Measurements from ENCODE around the gene CPT2.
A peak's percentile ranks its signal among the peaks of the same experiment; 100 is the strongest.

Gene CPT2

DNA sequence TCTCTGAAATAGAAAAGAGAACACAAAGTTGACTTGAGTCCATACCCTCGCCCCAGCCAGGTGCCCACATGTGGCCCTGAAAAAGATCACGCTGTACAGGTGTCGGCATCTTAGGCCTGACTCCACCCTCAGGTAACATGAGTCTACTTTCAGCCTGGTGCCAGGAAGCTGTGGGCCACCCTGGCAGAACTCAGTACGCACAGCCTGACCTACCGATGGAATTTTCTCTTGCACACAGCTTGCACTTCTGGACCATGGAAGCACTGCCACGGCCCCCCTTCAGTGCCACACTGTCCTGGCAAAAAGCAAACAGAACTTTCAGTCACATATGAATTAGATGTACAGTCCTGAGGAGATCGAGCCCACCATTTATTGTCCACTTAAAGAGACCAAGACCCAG lies 21.6 kb downstream of the CPT2 start:
- no peak for DNase-seq (ENCODE audit: low read depth)

DNA sequence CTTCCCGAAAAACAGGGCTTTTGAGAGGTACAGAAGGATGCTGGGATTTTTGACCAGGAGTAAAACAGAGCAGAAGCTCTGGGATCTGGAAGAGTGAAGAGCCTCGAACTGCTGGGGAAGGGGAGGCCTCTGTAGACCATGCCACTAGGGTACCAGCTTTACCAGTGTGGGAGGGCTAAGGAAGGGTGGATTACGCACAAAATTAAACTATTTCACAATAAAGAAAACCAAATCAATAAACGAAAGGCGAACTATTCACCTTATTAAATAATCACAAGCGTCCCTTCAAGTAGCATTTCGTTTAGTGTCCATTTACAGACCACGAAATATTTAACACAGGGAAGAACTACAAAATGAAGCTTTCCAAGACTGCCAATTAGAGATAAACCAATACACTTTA lies 23.1 kb downstream of the CPT2 start:
- no peak for DNase-seq (ENCODE audit: low read depth)

DNA sequence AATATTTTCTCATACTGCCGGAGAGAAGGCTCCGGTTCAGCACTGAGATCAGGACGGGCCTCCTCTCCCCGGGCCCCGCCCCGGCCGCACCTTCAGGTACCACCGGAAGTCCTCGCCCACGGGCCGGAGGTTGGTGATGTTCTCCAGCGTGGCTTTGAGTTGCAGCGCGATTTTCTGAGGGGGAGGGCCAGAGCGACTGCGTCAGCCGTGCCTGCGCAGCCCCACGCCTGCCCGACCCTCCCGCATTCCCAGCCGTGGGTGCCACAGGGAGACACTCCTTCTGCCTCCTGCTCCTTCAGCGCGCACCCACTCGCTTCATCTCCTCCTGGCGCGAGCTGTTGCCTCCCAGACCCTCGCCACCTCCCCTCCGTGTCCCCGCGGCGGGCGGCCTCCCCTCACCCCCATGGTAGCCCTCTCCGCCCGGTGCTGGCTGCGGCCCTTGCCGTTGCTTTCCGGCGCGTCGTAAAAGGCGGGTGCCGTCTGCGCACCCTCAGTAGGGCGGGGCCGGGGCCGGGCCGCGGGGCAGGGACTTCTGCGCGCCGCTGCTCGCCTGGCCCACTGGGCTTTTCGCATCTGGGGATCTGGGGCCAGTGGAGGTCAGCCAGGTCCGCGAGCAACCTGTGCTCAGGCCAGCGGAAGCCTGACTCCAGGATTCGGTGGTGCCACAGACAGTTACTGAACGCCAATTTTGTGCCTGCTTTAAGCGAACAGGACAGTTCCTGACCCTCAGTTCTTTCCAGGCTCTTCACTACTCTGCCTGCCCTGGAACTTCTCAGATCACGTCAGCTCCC lies 23.7 kb downstream of the CPT2 start, which contains the start of gene CZIB:
Gene CZIB (minus strand): TSS at position 464 of the 791 bp plus-strand sequence. CDS start 59 bp downstream, at position 405.
- DNase-seq (ENCODE audit: low read depth) = peak; percentile 93

DNA sequence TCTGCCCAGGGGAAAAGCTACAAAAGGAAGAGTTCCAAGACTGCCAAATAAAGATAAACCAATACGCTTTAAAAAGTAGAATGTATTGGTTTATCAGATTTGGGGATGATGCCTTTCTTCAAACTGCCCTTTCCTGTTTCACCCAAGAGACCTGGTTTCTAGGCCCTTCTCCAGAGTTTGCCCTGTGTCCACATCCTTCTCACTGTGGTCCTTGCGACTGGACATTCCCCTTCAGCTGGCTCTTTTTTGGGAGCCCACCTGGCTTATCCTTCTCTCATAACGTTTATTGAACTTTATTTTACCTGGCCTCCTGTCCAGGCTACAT lies 24.3 kb downstream of the CPT2 start:
- DNase-seq (ENCODE audit: low read depth) = no peak

DNA sequence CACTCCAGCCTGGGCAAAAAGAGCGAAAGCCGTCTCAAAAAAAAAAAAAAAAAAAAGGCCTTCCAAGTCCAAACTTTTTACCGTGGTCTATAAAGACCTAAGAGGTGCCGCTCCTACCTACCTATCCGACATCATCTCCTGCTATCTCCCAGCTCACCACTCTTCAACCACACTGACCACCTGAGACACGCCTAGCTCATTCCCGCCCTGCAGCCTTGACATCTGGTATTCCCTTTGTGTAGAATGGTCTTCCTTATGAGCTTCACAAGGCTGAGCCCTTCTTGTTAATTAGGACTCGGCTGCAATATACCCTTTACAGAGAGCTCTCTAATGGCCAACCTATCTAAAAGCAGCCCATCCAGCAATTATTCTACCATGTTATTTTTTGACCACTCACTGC lies 41.0 kb downstream of the CPT2 start:
- DNase-seq (ENCODE audit: low read depth) = no peak

DNA sequence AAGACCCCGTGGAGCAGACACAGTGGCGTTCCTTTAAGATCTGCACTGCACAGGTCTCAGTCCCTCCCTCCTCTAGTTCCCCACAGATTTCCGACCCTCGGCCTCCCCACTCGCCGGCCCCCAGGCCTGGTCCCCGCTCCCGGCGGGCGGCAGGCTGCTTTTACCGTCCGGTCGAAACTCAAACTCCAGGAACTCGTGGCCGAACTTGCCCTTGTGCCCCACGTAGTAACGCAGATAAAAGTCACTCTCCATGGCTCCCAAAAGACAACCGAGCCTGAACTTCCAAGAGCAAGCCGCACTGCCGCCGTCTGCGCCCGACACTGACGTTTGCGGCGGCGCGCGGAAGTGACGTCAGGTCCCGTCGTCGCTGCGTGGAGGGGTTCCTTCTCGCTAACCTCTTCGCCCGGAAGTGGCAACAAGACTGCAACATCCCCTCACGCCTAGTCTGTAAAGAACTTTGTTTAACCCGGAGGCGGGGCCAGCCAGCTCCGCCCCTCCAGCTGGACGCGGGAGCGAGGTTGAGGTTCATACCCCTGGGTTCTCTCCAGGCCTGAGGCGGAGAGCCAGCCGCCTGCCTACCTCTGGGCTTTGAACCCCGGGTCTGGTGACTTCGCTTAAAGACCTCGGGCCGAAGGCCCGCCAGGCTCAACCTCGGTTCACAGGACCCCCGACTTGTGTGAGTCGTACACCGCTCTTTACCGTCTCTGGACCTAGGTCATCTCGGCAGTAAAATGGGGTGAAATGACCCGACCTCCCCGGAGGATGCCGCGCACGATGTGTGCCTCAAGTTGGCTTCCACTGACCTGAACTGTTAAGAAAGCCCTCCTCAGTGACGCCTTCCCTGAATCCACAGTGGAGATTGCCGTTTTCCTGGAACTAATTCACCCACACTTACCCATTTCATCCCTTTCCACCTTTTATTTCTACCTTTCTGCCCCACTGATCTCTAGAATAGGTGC lies 41.9 kb downstream of the CPT2 start, which contains the start of gene MAGOH:
Gene MAGOH (minus strand): TSS at position 322 of the 959 bp plus-strand sequence. CDS start 70 bp downstream, at position 252.
- peak; percentile 92 for DNase-seq (ENCODE audit: low read depth)

DNA sequence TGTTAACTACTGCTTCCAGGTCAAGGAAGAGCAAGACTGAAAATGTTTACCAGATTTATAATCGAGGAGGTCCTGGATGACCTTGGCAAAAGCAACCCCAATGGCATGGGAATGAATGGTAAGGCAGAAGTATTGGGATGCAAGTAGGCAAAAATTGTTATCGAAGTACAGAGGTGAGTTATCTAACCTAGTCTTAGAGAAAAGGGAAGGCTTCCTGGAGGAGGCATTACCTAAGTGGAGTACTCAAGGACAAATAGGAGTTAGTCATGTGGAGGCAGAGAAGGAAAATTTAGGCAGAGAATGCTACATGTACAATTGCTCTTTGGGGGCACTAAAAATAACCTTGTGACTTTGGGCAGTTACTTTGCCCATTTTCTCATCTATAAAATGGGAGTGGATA lies 45.2 kb downstream of the CPT2 start:
- DNase-seq (ENCODE audit: low read depth) = no peak

DNA sequence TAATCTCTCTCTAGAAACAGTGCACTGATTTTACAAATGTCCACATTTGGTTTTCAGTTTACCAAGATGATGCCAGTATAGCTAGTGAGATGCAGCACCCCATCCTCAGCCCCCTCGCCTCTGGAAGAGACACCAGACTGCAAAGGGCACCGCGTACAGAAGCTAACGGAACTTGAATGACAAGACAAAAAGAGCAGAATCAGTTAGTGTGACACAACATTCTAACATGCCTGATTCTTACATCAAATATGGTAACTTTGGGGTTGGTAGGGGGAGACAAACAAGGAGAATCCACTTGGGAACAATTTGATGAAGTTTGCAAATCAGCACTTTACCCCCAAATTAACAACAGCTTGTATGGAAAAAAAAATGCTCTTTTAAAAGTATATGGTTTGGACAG lies 45.8 kb downstream of the CPT2 start:
- no peak for DNase-seq (ENCODE audit: low read depth)

DNA sequence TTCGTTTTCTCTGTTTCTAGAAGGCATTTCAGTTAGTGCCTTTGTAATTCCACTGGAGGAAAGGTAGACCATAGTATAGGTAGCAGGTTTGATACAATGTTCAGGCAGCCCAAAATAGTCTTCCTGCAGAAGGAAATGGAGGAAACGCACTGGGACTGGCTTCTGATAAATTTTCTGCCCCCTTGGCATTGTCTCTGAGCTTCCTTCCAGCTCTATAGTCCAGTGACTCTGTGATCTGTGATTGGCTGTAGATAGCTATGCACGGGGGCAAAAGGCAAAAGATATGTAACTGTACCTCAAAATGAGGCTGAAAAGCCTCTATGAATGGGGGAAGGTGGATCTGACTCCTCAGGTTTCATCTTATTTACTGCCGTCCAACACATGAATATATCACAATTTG lies 47.5 kb downstream of the CPT2 start:
- no peak for DNase-seq (ENCODE audit: low read depth)

DNA sequence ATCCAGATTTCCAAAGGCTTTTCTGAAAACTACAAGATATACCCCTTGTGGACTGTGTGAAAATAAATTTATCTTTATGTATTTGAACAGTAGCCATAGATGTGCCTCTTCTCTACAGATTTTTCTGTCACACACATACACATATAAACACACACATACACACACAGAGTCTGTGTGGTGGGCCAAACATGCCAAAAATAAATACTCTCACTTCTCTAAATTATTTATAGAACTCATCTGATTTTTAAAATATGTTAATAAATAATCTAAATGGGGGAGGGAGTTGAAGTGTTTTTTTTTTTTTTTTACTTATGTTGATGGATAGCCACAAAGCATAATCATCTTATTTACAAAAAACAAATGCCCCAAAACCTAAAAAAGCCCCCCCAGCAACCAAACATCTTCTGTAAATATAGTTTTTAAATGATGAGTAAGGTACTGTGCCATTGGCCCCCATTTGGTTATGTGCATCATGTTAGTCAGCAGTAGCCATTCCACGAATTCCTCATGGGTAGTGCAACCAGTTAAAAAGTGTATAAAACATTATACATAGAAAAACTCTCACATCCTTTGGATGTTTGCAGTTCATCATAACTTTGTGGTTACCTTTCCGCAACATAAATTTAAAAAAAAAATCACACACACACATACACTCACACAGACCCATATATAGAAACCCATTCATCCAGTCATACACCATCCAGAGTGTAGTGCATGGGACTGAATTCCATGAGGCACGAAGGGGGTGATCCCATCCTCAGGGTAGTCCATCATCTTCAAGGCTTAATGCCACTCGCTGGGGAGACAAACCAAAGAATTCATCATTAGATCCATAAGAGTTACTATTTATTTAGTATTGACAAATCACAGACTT lies 49.9 kb downstream of the CPT2 start:
- DNase-seq (ENCODE audit: low read depth) = no peak

DNA sequence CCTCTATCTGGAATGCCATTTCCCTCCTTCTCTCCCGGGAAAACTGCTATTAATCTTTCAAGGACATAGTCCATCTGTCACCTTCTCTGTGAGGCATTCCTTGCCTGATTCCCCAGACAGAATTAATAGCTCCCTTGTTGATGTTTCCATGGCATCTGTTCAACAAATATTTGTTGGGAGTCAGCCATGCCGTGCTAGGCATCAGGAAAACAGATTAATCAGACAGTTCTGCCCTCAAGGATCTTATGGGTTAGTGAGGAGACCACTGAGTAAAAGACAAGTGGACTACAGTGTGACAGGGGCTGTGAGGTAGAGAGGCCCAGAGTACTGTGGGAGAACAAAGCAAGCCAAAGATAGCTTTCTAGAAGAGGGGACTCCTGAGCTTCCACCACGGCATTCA lies 53.1 kb downstream of the CPT2 start:
- DNase-seq (ENCODE audit: low read depth) = no peak

DNA sequence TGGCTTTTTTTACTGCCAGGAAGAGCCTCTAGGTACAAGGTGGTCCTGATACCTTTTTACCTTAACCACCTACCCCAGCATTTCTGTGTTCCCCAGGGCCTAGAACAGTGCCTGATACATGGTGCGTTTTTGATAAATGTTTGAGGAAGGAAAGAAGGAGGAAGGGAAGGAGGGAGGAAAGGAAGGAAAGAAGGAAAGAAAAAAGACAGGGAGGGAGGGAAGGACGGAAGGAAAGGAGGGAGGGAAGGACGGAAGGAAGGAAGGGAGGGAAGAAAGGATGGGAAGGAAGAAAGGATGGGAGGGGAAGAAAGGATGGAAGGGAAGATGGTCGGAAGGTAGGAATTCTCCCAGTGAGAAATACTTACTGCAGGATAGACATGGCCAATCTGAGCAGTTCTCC lies 53.7 kb downstream of the CPT2 start:
- DNase-seq (ENCODE audit: low read depth) = no peak

DNA sequence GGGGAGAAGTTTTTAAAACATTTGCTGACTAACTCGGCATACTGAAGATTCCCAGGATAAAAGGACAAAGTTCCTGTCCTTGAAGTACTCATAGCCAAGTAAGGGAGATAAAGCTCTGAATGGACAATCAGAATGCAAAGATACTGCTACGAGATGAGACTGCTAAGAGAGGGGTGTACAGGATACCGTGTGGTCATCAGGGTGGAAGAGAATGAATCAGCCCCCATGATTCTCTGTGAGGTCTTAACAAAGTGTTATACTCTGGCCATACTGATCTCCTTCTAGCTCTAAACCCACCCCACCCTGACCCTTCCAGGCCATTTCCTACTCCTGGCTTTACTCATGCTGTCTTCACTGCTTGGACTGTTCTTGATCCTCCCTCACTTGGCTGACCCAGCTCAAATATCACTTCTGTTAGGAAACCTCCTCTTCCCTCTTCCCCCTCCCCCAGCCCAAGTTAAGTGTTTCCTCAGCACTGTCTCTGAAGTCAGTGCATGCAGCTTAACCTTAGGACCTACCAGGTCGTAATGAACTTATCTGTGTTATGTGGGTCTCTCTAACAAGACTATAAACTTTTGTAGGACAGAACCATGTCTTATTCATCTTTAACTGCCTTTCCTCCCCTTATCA lies 57.5 kb downstream of the CPT2 start:
- no peak for DNase-seq (ENCODE audit: low read depth)

DNA sequence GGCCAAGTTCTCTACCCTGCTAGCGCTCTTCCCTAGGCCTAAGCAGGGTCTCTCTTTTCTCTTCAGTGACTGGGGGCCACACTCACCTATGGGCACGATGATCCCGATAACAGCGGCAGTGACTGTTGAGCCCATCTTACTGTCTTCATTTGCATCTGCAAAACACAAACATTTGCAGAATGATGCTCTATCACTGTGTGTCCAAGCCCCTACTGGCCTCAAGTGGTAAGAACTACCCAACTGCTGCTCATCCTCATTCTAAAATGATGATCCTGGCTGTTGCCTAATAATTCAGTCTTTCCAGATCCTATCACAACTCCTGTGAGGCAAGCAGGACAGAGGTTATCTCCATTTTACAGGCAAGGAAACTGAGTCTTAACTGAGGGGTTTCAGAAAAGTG lies 58.4 kb downstream of the CPT2 start:
- no peak for DNase-seq (ENCODE audit: low read depth)

DNA sequence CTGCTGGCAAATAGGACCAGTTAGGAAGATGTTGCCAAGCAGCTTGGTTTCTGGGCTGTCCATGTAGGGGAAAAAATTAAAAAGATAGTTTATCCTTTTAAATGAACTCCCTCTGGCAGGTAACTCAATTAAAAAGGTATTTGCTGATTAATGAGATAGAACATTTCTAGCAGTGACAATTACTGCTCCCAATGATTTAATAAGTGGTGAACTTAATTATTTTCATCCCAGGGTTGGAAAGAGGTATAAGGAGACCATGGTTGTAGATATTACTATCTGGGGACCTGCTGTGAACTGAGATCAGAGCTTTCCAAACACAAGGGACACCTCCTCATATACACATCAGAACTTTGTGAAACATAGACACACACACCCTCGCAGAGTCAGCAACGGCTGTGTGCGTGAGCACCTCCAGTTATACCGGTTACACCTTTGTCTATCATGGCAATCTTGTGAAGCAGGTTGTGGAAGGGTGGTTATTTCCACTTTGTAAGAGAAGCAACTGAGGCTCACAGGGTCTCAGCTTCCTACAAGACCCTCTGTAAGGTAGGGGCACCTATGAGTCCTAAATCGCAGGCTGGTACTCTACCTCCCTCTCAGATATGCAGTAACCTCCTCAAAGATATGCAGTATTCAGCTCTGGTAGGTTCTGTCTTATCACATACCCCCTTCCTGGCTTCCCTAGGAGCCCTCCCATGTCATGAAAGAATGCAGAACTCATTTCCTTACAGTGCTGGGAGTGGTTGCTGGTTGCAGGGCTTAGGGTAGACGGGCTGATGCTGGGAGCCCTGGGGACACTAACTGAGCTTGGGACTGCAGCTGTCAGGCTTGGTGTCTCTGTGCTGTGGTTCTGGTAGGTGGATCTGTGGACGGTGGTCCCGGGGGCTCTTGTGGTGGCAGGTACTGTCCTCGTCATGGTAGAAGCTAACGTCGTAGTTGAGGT lies 60.2 kb downstream of the CPT2 start:
- no peak for DNase-seq (ENCODE audit: low read depth)

DNA sequence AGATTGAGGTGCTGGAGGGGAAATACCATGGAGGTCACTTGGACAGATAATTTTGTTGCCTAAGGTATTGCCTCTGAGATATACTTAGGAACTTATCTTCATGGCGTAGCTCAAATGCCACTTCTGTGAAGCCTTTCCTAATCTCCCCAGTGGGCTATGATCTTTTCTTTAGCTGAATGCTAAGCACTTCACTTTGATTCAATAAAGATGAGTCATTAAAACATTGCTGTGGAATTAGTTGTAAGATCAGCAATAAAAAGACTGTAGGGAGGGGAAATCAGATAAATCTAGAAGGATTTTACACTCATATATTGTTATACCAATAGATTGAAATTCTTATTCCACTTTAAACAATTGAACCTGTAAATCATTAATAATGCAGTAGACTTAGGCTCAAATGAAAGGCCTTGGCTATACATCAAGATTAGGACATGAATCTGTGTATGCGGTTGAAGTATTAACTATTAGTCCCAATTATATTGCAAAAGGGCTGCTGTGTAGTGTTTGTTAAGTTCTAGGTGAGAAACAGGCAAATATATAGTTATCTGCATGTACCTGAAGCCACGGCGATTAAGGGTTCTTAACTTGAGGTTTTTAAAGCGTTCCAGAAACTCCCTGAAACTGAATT lies 60.9 kb downstream of the CPT2 start:
- no peak for DNase-seq (ENCODE audit: low read depth)

DNA sequence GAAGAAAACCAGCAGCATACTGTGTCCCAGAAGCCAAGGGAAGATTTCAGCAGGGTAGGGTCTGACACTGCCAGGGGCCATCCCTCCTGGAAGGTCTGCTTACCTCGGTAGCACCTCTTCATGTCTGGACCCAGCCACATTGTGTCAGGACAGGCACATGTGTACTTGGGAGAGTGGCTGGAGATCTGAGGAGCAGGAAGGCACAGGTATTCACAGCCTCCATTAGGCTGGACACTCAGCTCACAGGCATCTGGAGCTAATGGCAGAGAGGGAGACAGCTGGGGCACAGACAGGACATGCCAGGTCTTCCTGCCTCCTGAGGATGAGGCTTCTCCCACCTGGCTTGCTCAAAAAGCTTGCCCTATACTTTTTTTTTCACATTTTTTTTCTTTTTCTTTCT lies 61.6 kb downstream of the CPT2 start:
- DNase-seq (ENCODE audit: low read depth) = no peak

DNA sequence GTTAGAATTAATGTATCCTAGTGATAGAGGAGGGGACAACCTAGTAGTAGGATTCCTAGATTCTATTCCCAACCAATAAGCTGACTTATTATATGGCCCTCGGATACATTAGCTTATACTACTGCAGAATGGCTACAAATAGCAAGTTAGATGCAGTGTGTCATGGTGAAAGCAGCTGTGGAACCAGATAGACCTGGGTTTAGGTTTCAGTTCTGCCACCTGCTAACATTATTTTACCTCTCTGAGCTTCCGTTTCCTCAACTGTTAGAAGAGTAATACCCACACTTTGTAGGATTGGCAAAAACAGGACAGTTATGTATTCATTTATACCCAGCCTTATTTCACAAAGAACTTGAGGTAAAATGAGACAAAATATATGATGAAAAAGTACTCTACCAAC lies 63.3 kb downstream of the CPT2 start:
- DNase-seq (ENCODE audit: low read depth) = no peak

DNA sequence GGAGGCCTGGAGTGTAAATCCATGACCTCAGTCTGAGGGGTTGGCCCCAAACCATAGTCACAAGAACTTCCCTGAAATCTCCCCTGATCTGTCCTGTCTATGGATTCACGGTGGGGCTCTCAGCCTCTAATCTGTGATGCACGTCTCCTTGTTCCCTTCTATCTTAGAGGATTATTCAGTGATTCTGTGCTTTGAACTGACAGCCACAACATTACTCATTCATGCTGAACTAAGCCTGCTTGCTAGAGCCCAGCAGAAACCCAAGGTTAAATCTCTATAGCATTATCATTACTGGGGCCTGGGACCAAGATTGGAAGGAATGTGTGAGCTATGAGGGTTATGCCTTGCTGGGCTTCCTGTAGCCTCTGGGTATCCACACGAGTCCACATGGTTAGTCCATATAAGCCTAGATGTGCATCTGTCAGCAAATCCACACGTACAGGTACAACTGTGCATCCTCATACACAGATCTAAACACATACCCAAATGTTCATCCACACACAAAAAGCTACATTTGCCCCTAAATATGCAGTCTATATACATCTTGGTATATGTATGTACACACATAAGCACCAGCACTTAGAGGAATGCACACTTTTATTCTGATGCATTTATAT lies 64.1 kb downstream of the CPT2 start:
- no peak for DNase-seq (ENCODE audit: low read depth)

DNA sequence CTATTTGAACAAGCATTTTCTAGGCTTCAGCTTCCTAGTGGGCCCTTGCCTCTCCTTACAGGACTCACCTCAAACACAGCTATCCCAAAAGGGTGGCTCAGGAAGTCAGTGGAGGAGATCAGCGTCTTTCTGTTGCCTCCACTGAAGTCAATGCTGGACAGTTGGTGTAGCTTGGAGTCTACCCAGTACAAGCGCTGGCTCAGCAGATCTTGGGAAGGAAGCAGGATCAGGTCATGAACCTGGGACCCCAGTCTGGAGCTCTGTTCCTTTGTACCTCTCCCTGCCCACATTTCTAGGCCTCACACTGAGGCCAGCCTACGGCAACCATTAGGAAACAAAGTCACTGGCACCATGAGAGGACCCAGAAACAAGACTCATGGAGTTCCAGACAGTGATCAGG lies 65.4 kb downstream of the CPT2 start:
- DNase-seq (ENCODE audit: low read depth) = no peak

Data from CMK (cell line).